H1 (cell line): ENCODE data around the gene CELF2. TPM values are rescaled to one million over a fixed set of nuclear protein-coding genes. Genes with fewer than 3 reads are reported as not detected.

ENCODE experiments used
- CEBPB ChIP-seq: IDR thresholded peaks from 2 replicates; pipeline ENCODE4 v1.6.1; 2012; ENCODE audit warnings: low read depth, low read length
- CREB1 ChIP-seq: IDR thresholded peaks from 2 replicates; pipeline ENCODE4 v1.6.1; 2012; ENCODE audit warnings: inconsistent platforms
- FOSL1 ChIP-seq: IDR thresholded peaks from 2 replicates; pipeline ENCODE4 v1.6.1; 2011; ENCODE audit warnings: mild to moderate bottlenecking, low read depth, low read length, moderate library complexity; ENCODE audit not compliant: insufficient read depth
- TEAD4 ChIP-seq: IDR thresholded peaks from 2 replicates; pipeline ENCODE4 v1.6.1; 2012; ENCODE audit warnings: low read depth, low read length, inconsistent platforms, mixed read lengths
- polyA plus RNA-seq, 7 experiments: library from polyadenylated mRNA; depleted of rRNA in 3 of 7; stranded (reverse) in 5 of 7; unstranded in 2 of 7; fragments of >200 nt in 5 of 7; fragments of 200-250 nt in 2 of 7; gene quantifications; 1 replicate in 5 of 7; 2 replicates in 1 of 7; 4 replicates in 1 of 7; pipeline versions ENCODE4 v1.2.1 to v1.2.3, GENCODE V29; 2011 to 2013; ENCODE audit warnings: missing spikeins in 2 of 7, mixed read lengths in 2 of 7
- total RNA-seq: library from RNA; stranded (reverse); fragmentation: NEBNext Ultra II Directional; extraction: Animal tissue kit (Norgen Biotek cat#: 25700); gene quantifications from 2 replicates; pipeline ENCODE4 v1.2.1, GENCODE V29; 2021
- TF ChIP-seq, protein P1 (sequence below): IDR thresholded peaks from 2 replicates; pipeline ENCODE4 v1.6.1; 2012; ENCODE audit warnings: low read length, inconsistent platforms

CELF2 gene
- total and polyA plus RNA-seq, 2 of the 8 experiments (the other 6 are each of a cell fraction or from before 2014, with no cell fraction given), result 18.3 to 22.7 TPM

- TF ChIP-seq, protein P1, sequence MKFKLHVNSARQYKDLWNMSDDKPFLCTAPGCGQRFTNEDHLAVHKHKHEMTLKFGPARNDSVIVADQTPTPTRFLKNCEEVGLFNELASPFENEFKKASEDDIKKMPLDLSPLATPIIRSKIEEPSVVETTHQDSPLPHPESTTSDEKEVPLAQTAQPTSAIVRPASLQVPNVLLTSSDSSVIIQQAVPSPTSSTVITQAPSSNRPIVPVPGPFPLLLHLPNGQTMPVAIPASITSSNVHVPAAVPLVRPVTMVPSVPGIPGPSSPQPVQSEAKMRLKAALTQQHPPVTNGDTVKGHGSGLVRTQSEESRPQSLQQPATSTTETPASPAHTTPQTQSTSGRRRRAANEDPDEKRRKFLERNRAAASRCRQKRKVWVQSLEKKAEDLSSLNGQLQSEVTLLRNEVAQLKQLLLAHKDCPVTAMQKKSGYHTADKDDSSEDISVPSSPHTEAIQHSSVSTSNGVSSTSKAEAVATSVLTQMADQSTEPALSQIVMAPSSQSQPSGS, result no peak
- TF ChIP-seq FOSL1 (no peak), TEAD4 (no peak), CREB1 (no peak), CEBPB (no peak)
Measured at GRCh38 chr10:11082526-11082925, 64.9 kb downstream of the CELF2 start (continued).
